SHP77 treated with DMSO at 0.1 percent for 48 hours (cell line): Measurements from ENCODE around the gene ARPC1B.
"Not testable (repeated sequence)": the region's sequence is repeated elsewhere in the genome, so short reads cannot be mapped to it uniquely, and the experiment has no call there.

Experiments
- DNase-seq: peaks from one replicate; lab custom pipeline; 2025; lab: John Stamatoyannopoulos, UW

The ARPC1B gene

GRCh38 chr7:99374111-99375064 lies at the start of gene ARPC1B:
TSS of gene ARPC1B (plus strand) at chr7:99374730. CDS start at chr7:99385715, 10,985 bp downstream.
- peak; percentile 36 for DNase-seq

- no peak for DNase-seq
Measured at GRCh38 chr7:99325001-99325493, 49.5 kb upstream of the ARPC1B start.

- peak; percentile 81 for DNase-seq
Measured at GRCh38 chr7:99325592-99326407, 48.7 kb upstream of the ARPC1B start, which contains the start of gene ARPC1A. TSS of gene ARPC1A (plus strand) at chr7:99325898. CDS start at chr7:99333354, 7,456 bp downstream.

GRCh38 chr7:99326408-99326782 lies 48.1 kb upstream of the ARPC1B start:
- no peak for DNase-seq

- not testable (repeated sequence) for DNase-seq
Measured at GRCh38 chr7:99330314-99330961, 44.1 kb upstream of the ARPC1B start.

GRCh38 chr7:99331002-99331401 lies 43.5 kb upstream of the ARPC1B start:
- DNase-seq = no peak

- DNase-seq = no peak
Measured at GRCh38 chr7:99339595-99339994, 34.9 kb upstream of the ARPC1B start.

- no peak for DNase-seq
Measured at GRCh38 chr7:99340659-99341058, 33.9 kb upstream of the ARPC1B start.

GRCh38 chr7:99344061-99344647 lies 30.4 kb upstream of the ARPC1B start:
- no peak for DNase-seq

- not testable (repeated sequence) for DNase-seq
Measured at GRCh38 chr7:99350641-99351040, 23.9 kb upstream of the ARPC1B start.

GRCh38 chr7:99352247-99352646 lies 22.3 kb upstream of the ARPC1B start:
- no peak for DNase-seq

GRCh38 chr7:99355098-99355497 lies 19.4 kb upstream of the ARPC1B start:
- no peak for DNase-seq

GRCh38 chr7:99357701-99358490 lies 16.6 kb upstream of the ARPC1B start:
- no peak for DNase-seq

GRCh38 chr7:99358521-99358920 lies 16.0 kb upstream of the ARPC1B start:
- not testable (repeated sequence) for DNase-seq

GRCh38 chr7:99359465-99360154 lies 14.9 kb upstream of the ARPC1B start:
- DNase-seq = no peak

GRCh38 chr7:99362801-99363200 lies 11.7 kb upstream of the ARPC1B start:
- no peak for DNase-seq

GRCh38 chr7:99363286-99363685 lies 11.2 kb upstream of the ARPC1B start:
- DNase-seq = no peak

- no peak for DNase-seq
Measured at GRCh38 chr7:99365318-99366141, 9.0 kb upstream of the ARPC1B start.

GRCh38 chr7:99366646-99367045 lies 7.9 kb upstream of the ARPC1B start:
- no peak for DNase-seq
